MM.1S (cell line): ENCODE results near the gene KCNIP3.

Experiments used
- EZH2 ChIP-seq: fragments of 300-600 bp; sonication (generic); optimal IDR thresholded peaks from 2 replicates; pipeline ENCODE3; 2017; ENCODE audit warnings: low read depth, mild to moderate bottlenecking, antibody characterized with exemption, low read length, mixed read lengths
- TF ChIP-seq, protein P1 (sequence below): fragments of 300-600 bp; sonication (generic); IDR thresholded peaks from 2 replicates; pipeline ENCODE4 v1.5.1; 2016; ENCODE audit warnings: antibody characterized with exemption, low read length, mixed read lengths

DNA sequence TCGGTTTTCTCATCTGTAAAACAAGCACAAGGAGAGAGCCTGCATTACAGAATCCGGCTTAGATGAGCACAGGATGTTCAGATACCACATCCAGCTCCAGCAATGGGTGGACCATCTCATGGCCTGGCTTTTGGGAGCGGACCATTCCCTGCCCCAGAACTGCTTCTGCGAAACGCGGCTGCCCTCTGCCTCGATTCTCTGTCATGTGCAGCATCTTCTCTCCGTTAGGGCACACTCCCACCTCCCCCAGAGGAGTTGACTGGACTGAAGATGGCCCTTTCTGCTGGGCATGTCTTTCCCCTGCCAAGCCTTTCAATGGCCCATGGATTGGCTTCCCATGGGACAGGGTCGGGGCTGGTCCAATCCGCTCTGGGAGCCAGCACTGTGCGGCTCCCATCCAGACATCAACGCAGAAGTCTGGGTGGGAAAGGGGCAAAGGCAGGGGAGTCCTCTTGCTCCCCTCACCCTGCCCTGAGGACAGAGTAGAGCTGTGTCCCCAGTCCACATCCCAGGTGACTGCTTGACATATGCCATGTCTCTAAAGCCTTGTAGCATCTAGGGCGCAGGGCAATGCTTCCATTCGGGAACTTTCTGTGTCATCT lies 91.0 kb downstream of the KCNIP3 start:
- no peak for TF ChIP-seq EZH2
- TF ChIP-seq, protein P1, sequence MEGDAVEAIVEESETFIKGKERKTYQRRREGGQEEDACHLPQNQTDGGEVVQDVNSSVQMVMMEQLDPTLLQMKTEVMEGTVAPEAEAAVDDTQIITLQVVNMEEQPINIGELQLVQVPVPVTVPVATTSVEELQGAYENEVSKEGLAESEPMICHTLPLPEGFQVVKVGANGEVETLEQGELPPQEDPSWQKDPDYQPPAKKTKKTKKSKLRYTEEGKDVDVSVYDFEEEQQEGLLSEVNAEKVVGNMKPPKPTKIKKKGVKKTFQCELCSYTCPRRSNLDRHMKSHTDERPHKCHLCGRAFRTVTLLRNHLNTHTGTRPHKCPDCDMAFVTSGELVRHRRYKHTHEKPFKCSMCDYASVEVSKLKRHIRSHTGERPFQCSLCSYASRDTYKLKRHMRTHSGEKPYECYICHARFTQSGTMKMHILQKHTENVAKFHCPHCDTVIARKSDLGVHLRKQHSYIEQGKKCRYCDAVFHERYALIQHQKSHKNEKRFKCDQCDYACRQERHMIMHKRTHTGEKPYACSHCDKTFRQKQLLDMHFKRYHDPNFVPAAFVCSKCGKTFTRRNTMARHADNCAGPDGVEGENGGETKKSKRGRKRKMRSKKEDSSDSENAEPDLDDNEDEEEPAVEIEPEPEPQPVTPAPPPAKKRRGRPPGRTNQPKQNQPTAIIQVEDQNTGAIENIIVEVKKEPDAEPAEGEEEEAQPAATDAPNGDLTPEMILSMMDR, result no peak
